Mucosa of rectum (tissue), 2 donors: ENCODE data around the gene EFCAB12.

ENCODE experiments used
- H3K27ac ChIP-seq, 2 donors: one replicate each; pipeline ENCODE4 v1.7.0; 2013; ENCODE audit warnings: inconsistent platforms in 2 of 2, low read depth in 2 of 2, low read length in 2 of 2
- H3K27me3 ChIP-seq, 2 donors: one replicate each; pipeline ENCODE4 v1.7.0; 2013; ENCODE audit warnings: low read length in 2 of 2; ENCODE audit not compliant: control insufficient read depth in 2 of 2, insufficient read depth in 2 of 2
- H3K36me3 ChIP-seq, 2 donors: one replicate each; pipeline ENCODE4 v1.7.0; 2013; ENCODE audit warnings: low read length in 2 of 2; ENCODE audit not compliant: control insufficient read depth in 2 of 2, insufficient read depth in 2 of 2
- H3K4me1 ChIP-seq, 2 donors: one replicate each; pipeline ENCODE4 v1.7.0; 2013; ENCODE audit warnings: low read length in 2 of 2, mild to moderate bottlenecking in 1 of 2; ENCODE audit not compliant: control insufficient read depth in 2 of 2, insufficient read depth in 2 of 2
- H3K4me3 ChIP-seq, 2 donors: one replicate each; pipeline ENCODE4 v1.7.0; 2013; ENCODE audit warnings: low read length in 2 of 2
- H3K9ac ChIP-seq, 2 donors: one replicate each; pipeline ENCODE4 v1.7.0; 2013; ENCODE audit warnings: low read length in 2 of 2, low read depth in 1 of 2, mild to moderate bottlenecking in 1 of 2
- H3K9me3 ChIP-seq, 2 donors: one replicate each; pipeline ENCODE4 v1.7.0; 2013; ENCODE audit warnings: low read length in 2 of 2; ENCODE audit not compliant: control insufficient read depth in 2 of 2
- donor health status: healthy.
- donor health status: Normal muscosa, but diverticular disease.

The EFCAB12 gene

GRCh38 chr3:129422897-129423296, 5.5 kb downstream of the EFCAB12 start:
- Histone ChIP-seq H3K27ac (no peak overlapping the region), H3K36me3 (no peaks in the 10 kb centered on the region), H3K9ac (no peak overlapping the region), H3K27me3 (no peaks in the 10 kb centered on the region), H3K9me3 (no peaks in the 10 kb centered on the region), H3K4me3 (no peak overlapping the region), H3K4me1 (peaks cover 4 to 6% of the 10 kb centered on the region in 2 donors)

DNA sequence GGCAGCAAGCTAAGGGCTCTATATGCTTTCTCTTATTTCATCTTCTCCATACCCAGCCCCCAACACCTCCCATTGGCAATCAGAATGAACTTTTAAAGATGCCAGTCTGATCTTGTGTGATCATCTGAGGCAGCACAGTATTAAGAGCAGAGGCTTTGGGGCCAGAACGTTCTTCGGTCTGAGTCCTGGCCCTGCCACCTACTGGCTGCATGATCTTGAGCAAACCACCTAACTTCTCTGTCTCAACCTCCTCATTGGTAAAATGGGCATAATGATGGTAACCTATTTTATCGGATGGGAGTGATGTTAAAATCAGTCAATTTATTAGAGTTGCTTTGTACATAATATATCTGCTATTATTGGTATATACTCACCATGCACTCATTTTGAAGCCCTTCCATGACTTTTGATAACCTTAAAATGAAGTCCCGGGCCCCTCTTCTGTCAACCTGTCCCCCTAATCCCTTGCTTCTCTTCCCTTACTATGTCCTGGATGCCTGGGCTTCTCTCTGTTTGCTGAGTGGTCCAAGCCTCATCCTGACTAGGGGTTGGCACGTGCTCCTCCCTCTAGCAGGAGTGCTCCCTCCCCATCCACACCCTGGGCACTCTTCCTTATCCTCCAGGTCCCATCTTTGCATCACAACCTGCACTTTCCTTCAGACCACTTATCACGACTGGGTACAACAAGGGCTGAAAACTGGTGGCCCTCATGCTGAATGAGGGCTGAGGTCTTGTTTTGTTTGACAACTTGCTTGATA, 6.3 kb downstream of the EFCAB12 start:
- no peak overlapping the region for H3K4me3 ChIP-seq
- no peak overlapping the region for H3K9ac ChIP-seq
- no peaks in the 10 kb centered on the region for H3K27me3 ChIP-seq
- H3K36me3 ChIP-seq: no peaks in the 10 kb centered on the region
- no peak overlapping the region for H3K27ac ChIP-seq
- H3K4me1 ChIP-seq: peaks cover 0 to 4% of the 10 kb centered on the region in 2 donors
- no peaks in the 10 kb centered on the region for H3K9me3 ChIP-seq

DNA sequence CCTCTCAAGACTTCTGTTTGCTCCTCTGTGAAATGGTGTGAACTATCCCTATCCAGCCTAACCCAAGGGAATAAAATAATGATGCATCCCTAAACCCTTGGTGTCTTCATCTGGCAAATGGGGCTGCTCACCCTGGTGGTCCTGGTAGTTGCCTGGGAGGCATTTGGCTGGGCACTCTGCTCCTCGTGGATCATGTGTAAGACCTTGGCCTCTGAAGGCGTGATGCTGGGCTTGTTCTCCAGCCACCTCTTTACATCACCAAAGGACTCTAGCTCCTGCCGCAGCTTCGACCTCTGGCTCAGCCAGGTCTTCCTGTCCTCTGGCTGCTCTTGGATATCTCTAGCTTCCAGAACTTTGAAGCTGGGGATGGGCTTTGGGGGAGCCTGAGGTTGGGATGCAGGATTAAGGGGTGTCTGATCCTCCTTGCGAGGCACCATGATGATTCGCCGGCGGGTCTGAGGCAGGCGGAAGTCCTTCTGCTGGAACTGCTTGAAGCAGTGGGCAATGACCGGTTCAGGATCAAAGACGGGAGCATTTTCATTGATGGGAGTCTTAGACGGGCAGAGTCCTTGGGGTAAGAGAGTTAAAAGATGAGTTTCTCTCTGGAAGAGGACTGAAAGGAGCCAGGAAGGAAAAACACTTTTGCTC, 7.1 kb downstream of the EFCAB12 start:
- Histone ChIP-seq H3K27me3 (no peaks in the 10 kb centered on the region), H3K4me1 (peaks cover 0 to 4% of the 10 kb centered on the region in 2 donors), H3K9me3 (no peaks in the 10 kb centered on the region), H3K9ac (no peak overlapping the region), H3K36me3 (no peaks in the 10 kb centered on the region), H3K27ac (no peak overlapping the region), H3K4me3 (no peak overlapping the region)

DNA sequence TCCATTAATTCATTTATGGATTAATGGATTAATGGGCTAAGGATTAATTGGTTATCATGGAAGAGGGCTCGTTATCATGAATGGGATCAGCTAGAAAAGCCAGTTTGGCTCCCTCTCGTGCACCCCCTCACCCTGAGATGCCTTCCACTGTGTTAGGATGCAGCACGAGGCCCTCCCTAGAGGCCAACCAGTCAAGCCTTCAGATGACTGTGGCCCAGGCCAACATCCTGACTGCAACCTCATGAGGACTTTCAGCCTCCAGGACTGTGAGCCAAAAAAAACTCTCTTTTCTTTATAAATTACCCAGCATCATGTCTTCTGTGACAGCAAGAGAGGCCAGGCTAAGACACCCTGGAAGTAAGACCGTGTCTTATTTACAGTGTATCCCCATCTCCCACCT, 9.0 kb downstream of the EFCAB12 start:
- Histone ChIP-seq H3K9me3 (no peaks in the 10 kb centered on the region), H3K36me3 (no peaks in the 10 kb centered on the region), H3K27me3 (no peaks in the 10 kb centered on the region), H3K4me1 (peaks cover 0 to 4% of the 10 kb centered on the region in 2 donors), H3K9ac (no peak overlapping the region), H3K27ac (no peak overlapping the region), H3K4me3 (no peak overlapping the region)

DNA sequence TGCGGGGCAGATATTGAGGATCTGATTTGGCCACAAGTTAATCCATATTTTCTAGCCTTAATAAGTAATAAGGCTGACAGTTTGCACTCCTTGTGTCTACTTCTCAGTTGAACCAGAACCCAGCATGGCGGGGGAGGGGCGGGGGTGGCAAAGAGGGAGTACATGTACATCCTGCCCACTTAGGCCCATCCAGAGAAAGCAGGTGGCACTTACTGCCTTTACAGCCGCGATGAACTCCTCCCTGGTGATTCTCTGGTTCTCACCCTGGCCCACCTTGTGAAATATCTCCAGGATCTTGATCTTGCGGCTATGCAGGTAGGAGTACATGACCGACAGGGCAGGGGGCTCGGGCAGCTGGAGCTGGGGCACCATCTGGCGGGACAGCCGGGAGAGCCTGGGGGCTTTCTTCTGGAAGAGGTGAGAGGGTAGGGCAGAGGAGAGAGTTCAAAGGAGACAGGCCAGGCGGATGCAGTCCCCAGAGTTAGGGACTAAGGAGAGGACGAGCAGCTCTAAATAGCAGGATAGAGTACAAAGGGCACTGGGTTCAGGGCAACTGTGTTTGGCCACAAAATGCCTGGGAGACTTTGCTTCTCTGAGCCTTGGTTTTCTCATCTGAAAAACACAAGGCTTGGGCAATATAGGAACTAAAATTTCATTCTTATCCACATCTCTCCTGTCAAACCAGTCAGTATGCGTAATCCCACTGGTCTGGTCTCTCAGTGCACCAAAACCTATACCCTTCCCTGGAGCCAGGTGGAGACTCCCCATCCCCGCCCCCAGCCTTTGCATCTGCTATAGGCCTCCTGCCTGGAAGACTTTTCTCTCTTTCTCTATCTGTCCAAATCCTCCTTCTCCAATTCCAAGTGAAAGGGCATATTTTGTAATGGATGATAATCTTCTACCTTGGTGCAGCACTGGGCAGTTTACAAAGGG, 10.1 kb downstream of the EFCAB12 start:
- Histone ChIP-seq H3K4me3 (no peak overlapping the region), H3K4me1 (no peaks in the 10 kb centered on the region), H3K27ac (no peak overlapping the region), H3K9ac (no peak overlapping the region), H3K36me3 (no peaks in the 10 kb centered on the region), H3K27me3 (no peaks in the 10 kb centered on the region), H3K9me3 (no peaks in the 10 kb centered on the region)

- Histone ChIP-seq H3K36me3 (no peaks in the 10 kb centered on the region), H3K4me1 (no peaks in the 10 kb centered on the region), H3K27ac (no peak overlapping the region), H3K4me3 (no peak overlapping the region), H3K9ac (no peak overlapping the region), H3K9me3 (no peaks in the 10 kb centered on the region), H3K27me3 (no peaks in the 10 kb centered on the region)
Measured at GRCh38 chr3:129417326-129417725, 11.1 kb downstream of the EFCAB12 start.

DNA sequence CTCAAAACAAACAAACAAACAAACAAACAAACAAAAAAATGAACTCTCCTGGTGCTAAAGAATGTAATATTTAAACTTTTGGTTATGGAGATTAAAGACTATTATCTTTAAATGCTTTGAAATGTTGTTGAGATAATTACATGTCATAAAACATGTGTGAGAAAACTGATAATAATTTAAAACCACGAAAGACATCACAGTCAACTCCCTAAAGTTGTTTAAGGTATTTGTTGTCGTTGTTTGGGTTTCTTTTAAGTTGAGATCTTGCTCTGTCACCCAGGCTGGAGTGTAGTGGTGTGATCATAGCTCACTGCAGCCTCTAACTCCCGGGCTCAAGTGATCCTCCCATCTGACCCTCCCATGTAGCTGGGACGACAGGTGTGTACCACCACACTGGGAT, 12.0 kb downstream of the EFCAB12 start:
- no peak overlapping the region for H3K4me3 ChIP-seq
- H3K27ac ChIP-seq: no peak overlapping the region
- H3K27me3 ChIP-seq: no peaks in the 10 kb centered on the region

GRCh38 chr3:129415830-129416229, 12.6 kb downstream of the EFCAB12 start:
- Histone ChIP-seq H3K9me3 (no peaks in the 10 kb centered on the region), H3K27ac (no peak overlapping the region)

More for the DNA sequence above, 12.0 kb downstream of the EFCAB12 start:
- no peak overlapping the region for H3K9ac ChIP-seq
- no peaks in the 10 kb centered on the region for H3K36me3 ChIP-seq
- no peaks in the 10 kb centered on the region for H3K4me1 ChIP-seq
- no peaks in the 10 kb centered on the region for H3K9me3 ChIP-seq

GRCh38 chr3:129415378-129415777, 13.1 kb downstream of the EFCAB12 start:
- no peaks in the 10 kb centered on the region for H3K4me1 ChIP-seq
- no peak overlapping the region for H3K27ac ChIP-seq
- no peak overlapping the region for H3K4me3 ChIP-seq
- no peaks in the 10 kb centered on the region for H3K36me3 ChIP-seq
- H3K9ac ChIP-seq: no peak overlapping the region
- no peaks in the 10 kb centered on the region for H3K27me3 ChIP-seq
- H3K9me3 ChIP-seq: no peaks in the 10 kb centered on the region

More at GRCh38 chr3:129415830-129416229, 12.6 kb downstream of the EFCAB12 start:
- Histone ChIP-seq H3K27me3 (no peaks in the 10 kb centered on the region), H3K36me3 (no peaks in the 10 kb centered on the region), H3K4me3 (no peak overlapping the region), H3K4me1 (no peaks in the 10 kb centered on the region), H3K9ac (no peak overlapping the region)
